Uterus (tissue), 4 donors: ENCODE measurements around the gene GTF2I. TPM values are rescaled to one million over a fixed set of nuclear protein-coding genes. Genes with fewer than 3 reads are reported as not detected.
"Not testable (repeated sequence)": the region's sequence is repeated elsewhere in the genome, so short reads cannot be mapped to it uniquely, and the experiment has no call there.

Experiments
- DNase-seq, 2 donors: peaks; one replicate each; pipeline ENCODE4 v3.0.0-alpha.2; 2019 to 2020
- H3K27ac ChIP-seq, 2 donors: fragments of 200-600 bp; sonication (generic); 1 replicate in 1 of 2; 2 replicates in 1 of 2; pipeline ENCODE4 v1.5.1; 2016 to 2018
- H3K27me3 ChIP-seq, 2 donors: fragments of 200-600 bp; sonication (generic); one replicate each; pipeline ENCODE4 v1.5.1; 2018 to 2019; ENCODE audit warnings: control low read depth in 1 of 2
- H3K36me3 ChIP-seq, 2 donors: fragments of 200-600 bp; sonication (generic); one replicate each; pipeline ENCODE4 v1.5.1; 2019; ENCODE audit warnings: control low read depth in 1 of 2
- H3K4me1 ChIP-seq, 2 donors: fragments of 200-600 bp; sonication (generic); one replicate each; pipeline ENCODE4 v1.5.1; 2018 to 2019; ENCODE audit warnings: control low read depth in 1 of 2
- H3K4me3 ChIP-seq, 2 donors: fragments of 200-600 bp; sonication (generic); 1 replicate in 1 of 2; 2 replicates in 1 of 2; pipeline ENCODE4 v1.5.1; 2018 to 2019; ENCODE audit warnings: mild to moderate bottlenecking in 1 of 2
- H3K9me3 ChIP-seq, 2 donors: fragments of 200-600 bp; sonication (generic); one replicate each; pipeline ENCODE4 v1.5.1; 2019; ENCODE audit warnings: control low read depth in 1 of 2
- intact Hi-C: fragments of 100-400 bp; cut with DNase I; formaldehyde crosslinking; loops from one replicate; pipeline ENCODE4 v1.15.1; 2023; ENCODE audit warnings: low total_unique reads
- total RNA-seq, 4 donors: library from RNA; depleted of rRNA in 3 of 4; stranded (reverse); fragments of >200 nt in 3 of 4; gene quantifications; one replicate each; pipeline versions ENCODE4 v1.1.0 to v1.2.4, GENCODE V29; 2014 to 2023
- donor health status: DM: yes; HTN: yes; CAD: no.

GTF2I gene
- total RNA-seq, 4 donors from 2014 or later: 135 to 454 (median 229) TPM

DNA sequence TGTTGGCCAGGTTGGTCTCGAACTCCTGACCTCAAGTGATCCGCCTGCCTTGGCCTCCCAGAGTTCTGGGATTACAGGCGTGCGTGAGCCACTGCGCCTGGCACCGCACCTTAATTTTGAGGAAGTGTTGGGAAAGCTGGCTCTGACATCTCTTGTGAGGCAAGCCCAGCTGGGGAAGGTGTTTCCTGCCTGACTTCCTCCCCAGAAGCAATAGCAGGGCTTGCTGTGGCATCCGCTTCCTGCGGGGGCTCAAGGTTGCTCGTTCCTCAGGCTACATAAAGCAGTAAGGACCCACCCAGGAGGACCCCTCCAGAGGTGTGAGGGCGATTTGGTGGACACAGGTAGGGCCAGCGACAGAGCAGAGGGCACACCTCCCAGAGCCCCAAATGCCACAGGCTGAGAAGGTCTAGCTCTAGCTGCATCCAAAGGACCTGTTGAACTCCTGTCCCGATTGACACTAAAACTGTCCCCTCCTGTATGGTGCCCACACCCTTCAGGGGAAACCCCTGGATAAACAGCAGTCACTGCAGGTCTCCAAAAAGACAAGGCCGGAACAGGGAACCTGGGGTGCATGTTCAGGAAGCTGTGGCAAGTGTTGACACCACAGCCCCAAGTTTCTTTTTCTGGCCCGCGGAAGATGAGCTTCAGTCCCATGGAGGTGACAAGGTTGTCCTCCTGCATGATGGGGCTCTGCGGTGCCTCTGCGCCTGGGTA, 107.8 kb downstream of the GTF2I start:
- H3K36me3 ChIP-seq, intact Hi-C loops, H3K9me3 ChIP-seq, H3K27ac ChIP-seq, H3K27me3 ChIP-seq, H3K4me1 ChIP-seq, DNase-seq, H3K4me3 ChIP-seq: not testable (repeated sequence)

DNA sequence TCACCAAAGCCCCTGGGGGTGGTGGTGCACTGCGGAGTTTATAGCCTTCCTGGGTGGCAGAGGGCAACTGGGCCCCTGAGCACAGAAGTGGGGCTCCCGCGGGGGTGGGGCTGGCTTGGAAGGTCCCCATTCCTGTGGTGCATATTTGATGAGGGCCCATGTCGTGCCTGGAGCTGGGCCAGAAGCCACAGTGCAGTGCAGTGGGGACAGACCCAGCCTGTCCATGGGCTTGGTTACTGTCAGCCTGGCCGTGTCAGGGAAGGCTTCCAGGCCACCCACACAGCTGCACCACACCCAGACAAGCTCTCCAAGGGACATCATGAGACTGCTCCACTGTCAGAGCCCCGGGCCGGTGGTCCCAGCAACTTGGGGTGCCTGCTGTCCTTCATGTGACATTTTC, 109.0 kb downstream of the GTF2I start:
- H3K27me3 ChIP-seq, H3K36me3 ChIP-seq, H3K9me3 ChIP-seq, H3K4me3 ChIP-seq, H3K4me1 ChIP-seq, H3K27ac ChIP-seq, DNase-seq, intact Hi-C loops: not testable (repeated sequence)

DNA sequence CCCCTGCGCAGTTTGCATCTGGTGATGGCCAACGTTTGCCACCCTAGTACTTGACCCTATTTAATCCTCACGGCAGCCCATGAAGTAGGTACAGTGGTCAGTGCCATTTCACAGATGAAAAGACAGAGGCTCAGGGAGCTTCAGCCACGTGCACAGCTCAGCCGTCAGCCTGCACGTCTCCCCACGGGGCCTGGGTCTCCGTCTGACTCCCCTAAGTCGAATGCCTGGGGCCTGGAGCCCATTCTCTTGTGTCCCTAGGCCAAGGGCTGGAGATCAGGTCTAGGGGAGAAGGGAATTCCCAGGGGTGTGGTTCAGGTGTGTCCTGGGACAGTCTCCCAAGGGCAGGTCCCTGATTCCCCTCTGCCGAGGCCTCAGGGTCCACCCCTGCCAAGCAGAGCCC, 109.5 kb downstream of the GTF2I start:
- intact Hi-C loops, H3K27ac ChIP-seq, H3K4me3 ChIP-seq, DNase-seq, H3K4me1 ChIP-seq, H3K27me3 ChIP-seq, H3K36me3 ChIP-seq, H3K9me3 ChIP-seq: not testable (repeated sequence)

- intact Hi-C loops, DNase-seq, H3K27ac ChIP-seq, H3K27me3 ChIP-seq, H3K9me3 ChIP-seq, H3K36me3 ChIP-seq, H3K4me3 ChIP-seq, H3K4me1 ChIP-seq: not testable (repeated sequence)
Observed at GRCh38 chr7:74770062-74770461, 112.5 kb downstream of the GTF2I start.

GRCh38 chr7:74772093-74772492, 114.6 kb downstream of the GTF2I start:
- intact Hi-C loops, DNase-seq, H3K27ac ChIP-seq, H3K4me1 ChIP-seq, H3K9me3 ChIP-seq, H3K36me3 ChIP-seq, H3K27me3 ChIP-seq, H3K4me3 ChIP-seq: not testable (repeated sequence)

GRCh38 chr7:74773760-74774750, 116.5 kb downstream of the GTF2I start, which contains the start of gene NCF1:
TSS of gene NCF1 (plus strand) at chr7:74774011. CDS start at chr7:74774032, 21 bp downstream.
- H3K9me3 ChIP-seq, H3K4me3 ChIP-seq, H3K27me3 ChIP-seq, H3K27ac ChIP-seq, DNase-seq, H3K4me1 ChIP-seq, intact Hi-C loops, H3K36me3 ChIP-seq: not testable (repeated sequence)

GRCh38 chr7:74775111-74775510, 117.6 kb downstream of the GTF2I start:
- H3K9me3 ChIP-seq, H3K4me3 ChIP-seq, DNase-seq, H3K27me3 ChIP-seq, intact Hi-C loops, H3K27ac ChIP-seq, H3K36me3 ChIP-seq, H3K4me1 ChIP-seq: not testable (repeated sequence)

DNA sequence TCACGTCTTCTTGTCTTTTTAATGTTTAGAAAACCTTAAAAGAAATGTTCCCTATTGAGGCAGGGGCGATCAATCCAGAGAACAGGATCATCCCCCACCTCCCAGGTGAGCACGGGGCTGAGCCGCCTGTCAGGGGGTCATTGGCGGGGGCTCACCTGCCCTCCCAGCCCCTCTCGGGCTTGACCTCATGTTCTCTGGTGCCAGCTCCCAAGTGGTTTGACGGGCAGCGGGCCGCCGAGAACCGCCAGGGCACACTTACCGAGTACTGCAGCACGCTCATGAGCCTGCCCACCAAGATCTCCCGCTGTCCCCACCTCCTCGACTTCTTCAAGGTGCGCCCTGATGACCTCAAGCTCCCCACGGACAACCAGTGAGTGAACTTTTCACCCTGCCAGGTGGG, 121.5 kb downstream of the GTF2I start:
- intact Hi-C loops, DNase-seq: not testable (repeated sequence)

DNA sequence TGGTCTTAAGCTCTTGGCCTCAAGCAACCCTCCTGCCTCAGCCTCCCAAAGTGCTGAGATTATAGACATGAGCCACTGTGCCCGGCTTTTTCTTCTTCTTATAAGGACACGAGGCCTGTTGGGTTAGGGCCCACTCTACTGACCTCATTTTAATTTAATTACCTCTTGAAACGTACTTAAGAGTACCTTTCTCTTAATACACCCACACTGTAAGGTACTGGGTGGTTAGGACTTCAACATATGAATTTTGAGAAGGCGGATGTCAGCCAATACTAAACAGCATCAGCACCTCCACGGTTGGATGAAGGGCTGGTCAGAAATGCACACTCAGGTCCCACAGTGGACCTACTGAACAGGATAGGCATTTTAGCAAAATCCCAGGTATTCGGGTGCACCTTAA, 124.2 kb downstream of the GTF2I start:
- H3K27me3 ChIP-seq, H3K9me3 ChIP-seq, H3K27ac ChIP-seq, H3K4me3 ChIP-seq, H3K36me3 ChIP-seq, H3K4me1 ChIP-seq, intact Hi-C loops, DNase-seq: not testable (repeated sequence)

More for the DNA sequence above, 121.5 kb downstream of the GTF2I start:
- H3K9me3 ChIP-seq, H3K4me1 ChIP-seq, H3K4me3 ChIP-seq, H3K27me3 ChIP-seq, H3K36me3 ChIP-seq, H3K27ac ChIP-seq: not testable (repeated sequence)

DNA sequence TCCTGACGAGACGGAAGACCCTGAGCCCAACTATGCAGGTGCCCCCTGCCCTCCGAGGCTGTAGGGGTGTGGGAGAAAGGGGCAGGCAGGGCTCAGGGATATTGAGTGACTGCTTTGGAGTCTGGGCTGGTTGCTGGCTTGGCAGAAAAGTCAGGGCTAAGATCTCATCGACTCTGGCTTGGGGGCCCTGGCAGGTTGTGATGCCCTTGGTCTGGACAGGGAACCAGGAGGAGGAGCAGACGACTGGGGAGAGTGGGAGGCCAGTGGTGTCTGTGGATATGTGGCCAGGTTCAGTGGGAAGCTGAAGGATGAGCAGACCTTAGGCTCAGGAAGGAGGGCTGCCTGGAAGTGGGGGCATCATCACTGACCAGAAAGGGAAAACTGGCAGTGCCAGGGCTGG, 126.1 kb downstream of the GTF2I start:
- intact Hi-C loops, H3K4me3 ChIP-seq, DNase-seq, H3K9me3 ChIP-seq, H3K27me3 ChIP-seq, H3K27ac ChIP-seq, H3K36me3 ChIP-seq, H3K4me1 ChIP-seq: not testable (repeated sequence)

DNA sequence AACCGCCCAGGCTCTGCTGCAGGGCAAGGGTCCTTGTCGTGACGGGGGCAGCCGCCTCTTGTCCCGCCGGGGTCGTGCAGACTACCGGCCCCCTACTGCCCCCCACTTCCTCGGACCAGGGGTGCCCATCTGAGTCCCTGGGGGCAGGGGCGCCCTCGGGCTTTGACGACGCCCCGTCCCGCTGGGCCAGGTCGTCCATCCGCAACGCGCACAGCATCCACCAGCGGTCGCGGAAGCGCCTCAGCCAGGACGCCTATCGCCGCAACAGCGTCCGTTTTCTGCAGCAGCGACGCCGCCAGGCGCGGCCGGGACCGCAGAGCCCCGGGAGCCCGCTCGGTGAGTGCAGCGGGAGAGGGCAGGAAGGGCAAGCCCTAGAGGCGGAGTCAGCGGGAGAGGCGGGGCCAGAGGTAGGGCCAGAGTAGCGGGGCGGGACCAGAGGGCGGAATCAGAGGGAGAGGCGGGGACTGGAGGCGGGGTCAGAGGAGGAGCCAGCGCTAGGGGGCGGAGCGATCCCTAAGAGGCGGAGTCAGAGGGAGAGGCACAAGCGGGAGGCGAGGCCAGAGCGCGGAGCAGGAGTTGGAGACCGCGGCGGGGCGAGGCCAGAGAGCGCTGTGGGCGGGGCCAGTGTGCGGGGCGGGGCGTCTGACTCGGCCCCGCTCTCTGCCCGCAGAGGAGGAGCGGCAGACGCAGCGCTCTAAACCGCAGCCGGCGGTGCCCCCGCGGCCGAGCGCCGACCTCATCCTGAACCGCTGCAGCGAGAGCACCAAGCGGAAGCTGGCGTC, 131.0 kb downstream of the GTF2I start:
- H3K4me1 ChIP-seq, H3K9me3 ChIP-seq, intact Hi-C loops, H3K27me3 ChIP-seq, H3K27ac ChIP-seq, H3K36me3 ChIP-seq: not testable (repeated sequence)
- H3K4me3 ChIP-seq: peak overlapping the region in 1 of 2 donors; percentile 37
- peak; percentile 96 to 99 for DNase-seq

- H3K27me3 ChIP-seq, H3K4me1 ChIP-seq, H3K27ac ChIP-seq, intact Hi-C loops, H3K9me3 ChIP-seq, DNase-seq, H3K4me3 ChIP-seq, H3K36me3 ChIP-seq: not testable (repeated sequence)
Observed at GRCh38 chr7:74789200-74789736, 131.8 kb downstream of the GTF2I start.
